HG02884 (cell line): ENCODE measurements around the gene RNF6.

Source experiments
- ATAC-seq: cut with Tn5 transposase; IDR thresholded peaks from one replicate; pipeline ENCODE4 v1.9.1; 2021; ENCODE audit warnings: mild to moderate bottlenecking, moderate library complexity; ENCODE audit not compliant: unreplicated experiment

RNF6 gene

DNA sequence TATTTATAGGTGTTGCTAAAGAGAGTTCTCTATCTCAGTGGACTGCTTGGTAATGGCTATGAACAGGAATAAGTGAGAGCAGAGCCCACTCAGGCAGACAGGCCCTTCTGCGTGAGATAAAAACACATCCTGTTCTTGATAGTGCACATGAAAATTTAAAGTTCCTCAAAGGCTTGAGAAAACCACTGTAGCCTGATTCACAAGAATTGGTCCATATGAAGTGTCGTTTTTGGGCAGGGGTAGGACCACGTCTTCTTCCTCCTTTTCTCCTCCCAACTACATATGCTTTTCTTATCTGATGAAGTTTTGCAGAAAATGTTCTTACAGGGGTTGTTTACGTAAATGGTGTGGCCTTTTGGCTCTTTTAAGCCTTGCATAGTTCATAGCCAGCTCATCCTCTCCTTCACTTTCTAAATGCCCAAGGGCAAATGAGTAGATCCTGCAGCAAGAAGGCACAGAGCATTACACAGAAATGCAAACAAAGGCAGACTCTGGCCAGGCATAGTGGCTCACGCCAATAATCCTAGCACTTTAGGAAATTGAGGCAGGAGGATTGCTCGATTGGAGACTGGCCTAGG lies 53.8 kb downstream of the RNF6 start:
- ATAC-seq = no peak

DNA sequence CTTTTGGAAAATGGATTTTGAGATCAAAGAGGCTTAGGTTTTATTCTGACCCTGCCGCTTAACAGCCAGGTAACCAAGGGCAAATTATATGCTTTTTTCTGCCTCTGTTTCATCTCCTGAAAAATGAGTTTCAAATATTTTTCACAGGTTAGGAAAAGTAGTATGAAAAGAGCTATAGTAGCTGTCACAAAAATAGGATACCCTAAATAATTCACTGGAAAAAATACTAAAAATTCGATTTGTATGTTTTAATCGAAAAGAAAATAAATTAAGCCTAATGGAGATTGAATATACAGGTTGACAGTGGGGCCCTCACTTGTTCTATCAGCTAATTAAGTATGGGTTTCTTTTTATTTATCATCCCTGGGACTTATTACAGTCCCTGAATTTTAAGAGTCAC lies 58.3 kb downstream of the RNF6 start:
- ATAC-seq = no peak
